Neural cell (in vitro differentiated cells): ENCODE results near the gene CDK5RAP2.

Experiments
- EP300 ChIP-seq: fragments of 450-650 bp; conservative IDR thresholded peaks from 2 replicates; pipeline ENCODE4 v1.6.1; 2014; ENCODE audit warnings: antibody characterized with exemption, mild to moderate bottlenecking, moderate library complexity; ENCODE audit not compliant: poor library complexity, severe bottlenecking
- EZH2 ChIP-seq: fragments of 200-600, 300-800 bp; shearing (Covaris generic), sonication (generic); IDR thresholded peaks from 2 replicates; pipeline ENCODE4 v1.6.1; 2014; ENCODE audit warnings: antibody characterized with exemption, low read length, borderline replicate concordance, mild to moderate bottlenecking; ENCODE audit not compliant: insufficient read depth, poor library complexity, severe bottlenecking
- MXI1 ChIP-seq: fragments of 450-650 bp; conservative IDR thresholded peaks from 2 replicates; pipeline ENCODE4 v1.6.1; 2014; ENCODE audit warnings: antibody characterized with exemption, mild to moderate bottlenecking; ENCODE audit not compliant: poor library complexity, severe bottlenecking
- POLR2AphosphoS5 ChIP-seq: IDR thresholded peaks from 2 replicates; pipeline ENCODE4 v1.6.1; 2012
- RAD21 ChIP-seq: fragments of 450-650 bp; conservative IDR thresholded peaks from 2 replicates; pipeline ENCODE4 v1.6.1; 2014; ENCODE audit warnings: antibody characterized with exemption, mild to moderate bottlenecking, moderate library complexity
- SMC3 ChIP-seq: fragments of 450-650 bp; conservative IDR thresholded peaks from 2 replicates; pipeline ENCODE4 v1.6.1; 2014; ENCODE audit warnings: antibody characterized with exemption, mild to moderate bottlenecking, moderate library complexity; ENCODE audit not compliant: poor library complexity
- TAF1 ChIP-seq: IDR thresholded peaks from 2 replicates; pipeline ENCODE4 v1.6.1; 2012; ENCODE audit warnings: low read depth
- TF ChIP-seq, protein P1 (sequence below): fragments of 450-650 bp; IDR thresholded peaks from 2 replicates; pipeline ENCODE4 v1.5.1; 2014; ENCODE audit warnings: antibody characterized with exemption, mild to moderate bottlenecking, moderate library complexity; ENCODE audit not compliant: poor library complexity, severe bottlenecking
- TF ChIP-seq, protein P2 (sequence below): IDR thresholded peaks from 2 replicates; pipeline ENCODE4 v1.6.1; 2012; ENCODE audit warnings: borderline replicate concordance

DNA sequence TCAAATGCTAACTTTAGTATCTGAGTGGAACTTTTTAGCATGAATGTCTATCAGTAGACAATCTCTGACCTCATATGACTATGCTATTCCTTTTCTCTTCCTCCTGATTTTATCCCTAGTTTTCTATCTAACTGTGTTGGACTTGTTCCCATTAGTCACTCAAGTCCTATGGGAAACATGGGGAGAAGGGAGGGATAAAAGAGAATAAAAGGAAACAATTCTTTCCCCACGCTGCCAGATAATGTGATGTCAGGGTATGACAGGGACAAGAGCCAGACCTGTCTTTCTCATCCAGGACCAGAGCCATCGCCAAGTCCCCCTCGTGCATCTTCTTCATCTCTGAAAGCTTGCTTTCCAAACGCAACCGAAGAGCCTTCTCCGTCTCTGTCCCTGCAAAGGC, 43.9 kb downstream of the CDK5RAP2 start:
- TF ChIP-seq, protein P1, sequence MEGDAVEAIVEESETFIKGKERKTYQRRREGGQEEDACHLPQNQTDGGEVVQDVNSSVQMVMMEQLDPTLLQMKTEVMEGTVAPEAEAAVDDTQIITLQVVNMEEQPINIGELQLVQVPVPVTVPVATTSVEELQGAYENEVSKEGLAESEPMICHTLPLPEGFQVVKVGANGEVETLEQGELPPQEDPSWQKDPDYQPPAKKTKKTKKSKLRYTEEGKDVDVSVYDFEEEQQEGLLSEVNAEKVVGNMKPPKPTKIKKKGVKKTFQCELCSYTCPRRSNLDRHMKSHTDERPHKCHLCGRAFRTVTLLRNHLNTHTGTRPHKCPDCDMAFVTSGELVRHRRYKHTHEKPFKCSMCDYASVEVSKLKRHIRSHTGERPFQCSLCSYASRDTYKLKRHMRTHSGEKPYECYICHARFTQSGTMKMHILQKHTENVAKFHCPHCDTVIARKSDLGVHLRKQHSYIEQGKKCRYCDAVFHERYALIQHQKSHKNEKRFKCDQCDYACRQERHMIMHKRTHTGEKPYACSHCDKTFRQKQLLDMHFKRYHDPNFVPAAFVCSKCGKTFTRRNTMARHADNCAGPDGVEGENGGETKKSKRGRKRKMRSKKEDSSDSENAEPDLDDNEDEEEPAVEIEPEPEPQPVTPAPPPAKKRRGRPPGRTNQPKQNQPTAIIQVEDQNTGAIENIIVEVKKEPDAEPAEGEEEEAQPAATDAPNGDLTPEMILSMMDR, result no peak
- TF ChIP-seq SMC3 (no peak), POLR2AphosphoS5 (no peak), EP300 (no peak), EZH2 (no peak), TAF1 (no peak), RAD21 (no peak), MXI1 (no peak)
- TF ChIP-seq, protein P2, sequence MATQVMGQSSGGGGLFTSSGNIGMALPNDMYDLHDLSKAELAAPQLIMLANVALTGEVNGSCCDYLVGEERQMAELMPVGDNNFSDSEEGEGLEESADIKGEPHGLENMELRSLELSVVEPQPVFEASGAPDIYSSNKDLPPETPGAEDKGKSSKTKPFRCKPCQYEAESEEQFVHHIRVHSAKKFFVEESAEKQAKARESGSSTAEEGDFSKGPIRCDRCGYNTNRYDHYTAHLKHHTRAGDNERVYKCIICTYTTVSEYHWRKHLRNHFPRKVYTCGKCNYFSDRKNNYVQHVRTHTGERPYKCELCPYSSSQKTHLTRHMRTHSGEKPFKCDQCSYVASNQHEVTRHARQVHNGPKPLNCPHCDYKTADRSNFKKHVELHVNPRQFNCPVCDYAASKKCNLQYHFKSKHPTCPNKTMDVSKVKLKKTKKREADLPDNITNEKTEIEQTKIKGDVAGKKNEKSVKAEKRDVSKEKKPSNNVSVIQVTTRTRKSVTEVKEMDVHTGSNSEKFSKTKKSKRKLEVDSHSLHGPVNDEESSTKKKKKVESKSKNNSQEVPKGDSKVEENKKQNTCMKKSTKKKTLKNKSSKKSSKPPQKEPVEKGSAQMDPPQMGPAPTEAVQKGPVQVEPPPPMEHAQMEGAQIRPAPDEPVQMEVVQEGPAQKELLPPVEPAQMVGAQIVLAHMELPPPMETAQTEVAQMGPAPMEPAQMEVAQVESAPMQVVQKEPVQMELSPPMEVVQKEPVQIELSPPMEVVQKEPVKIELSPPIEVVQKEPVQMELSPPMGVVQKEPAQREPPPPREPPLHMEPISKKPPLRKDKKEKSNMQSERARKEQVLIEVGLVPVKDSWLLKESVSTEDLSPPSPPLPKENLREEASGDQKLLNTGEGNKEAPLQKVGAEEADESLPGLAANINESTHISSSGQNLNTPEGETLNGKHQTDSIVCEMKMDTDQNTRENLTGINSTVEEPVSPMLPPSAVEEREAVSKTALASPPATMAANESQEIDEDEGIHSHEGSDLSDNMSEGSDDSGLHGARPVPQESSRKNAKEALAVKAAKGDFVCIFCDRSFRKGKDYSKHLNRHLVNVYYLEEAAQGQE, result no peak
